SK-N-SH treated with all-trans-retinoic acid at 6 μM for 48 hours (cell line): ENCODE measurements around the gene RASA4B.
"Not testable (repeated sequence)": the region's sequence is repeated elsewhere in the genome, so short reads cannot be mapped to it uniquely, and the experiment has no call there.

Source experiments
- ARNTL ChIP-seq: fragments of 450-650 bp; formaldehyde crosslinking; IDR thresholded peaks from 2 replicates; pipeline ENCODE4 v1.5.0; 2020; ENCODE audit warnings: low read depth, mild to moderate bottlenecking, moderate library complexity, borderline replicate concordance
- BACH2 ChIP-seq: fragments of 250-450 bp; sonication (Bioruptor Pico); IDR thresholded peaks from 2 replicates; pipeline ENCODE4 v1.9.0; 2021; ENCODE audit warnings: mild to moderate bottlenecking, borderline replicate concordance
- CSDC2 ChIP-seq: fragments of 250-450 bp; sonication (Bioruptor Pico); IDR thresholded peaks from 2 replicates; pipeline ENCODE4 v1.5.0; 2020; ENCODE audit warnings: mild to moderate bottlenecking, moderate library complexity
- GLIS3 ChIP-seq: fragments of 250-450 bp; sonication (Bioruptor Pico); IDR thresholded peaks from 2 replicates; pipeline ENCODE4 v1.5.0; 2020; ENCODE audit warnings: mild to moderate bottlenecking, moderate library complexity
- OSR1 ChIP-seq: fragments of 250-450 bp; sonication (Bioruptor Pico); IDR thresholded peaks from 2 replicates; pipeline ENCODE4 v1.8.0; 2022; ENCODE audit warnings: moderate library complexity, mild to moderate bottlenecking, inconsistent platforms
- PPARA ChIP-seq: fragments of 250-450 bp; sonication (Bioruptor Pico); IDR thresholded peaks from 2 replicates; pipeline ENCODE4 v1.5.0; 2020; ENCODE audit warnings: mild to moderate bottlenecking, borderline replicate concordance
- RARB ChIP-seq: fragments of 250-450 bp; sonication (Bioruptor Pico); IDR thresholded peaks from 2 replicates; pipeline ENCODE4 v1.8.0; 2021; ENCODE audit warnings: mild to moderate bottlenecking, moderate library complexity
- TCF4 ChIP-seq: fragments of 250-450 bp; sonication (Bioruptor Pico); IDR thresholded peaks from 2 replicates; pipeline ENCODE4 v1.8.0; 2021; ENCODE audit warnings: mild to moderate bottlenecking, moderate library complexity, borderline replicate concordance
- ZNF8 ChIP-seq: fragments of 450-650 bp; formaldehyde crosslinking; IDR thresholded peaks from 2 replicates; pipeline ENCODE4 v1.5.0; 2020; ENCODE audit warnings: mild to moderate bottlenecking, moderate library complexity
- TF ChIP-seq, protein P1 (sequence below): fragments of 250-450 bp; sonication (Bioruptor Pico); IDR thresholded peaks from 2 replicates; pipeline ENCODE4 v1.5.1; 2021; ENCODE audit warnings: mild to moderate bottlenecking, moderate library complexity
- TF ChIP-seq, protein P2 (sequence below): fragments of 250-450 bp; sonication (Bioruptor Pico); IDR thresholded peaks from 2 replicates; pipeline ENCODE4 v1.8.0; 2021; ENCODE audit warnings: low read depth, mild to moderate bottlenecking, moderate library complexity, borderline replicate concordance
- TF ChIP-seq, protein P3 (sequence below): fragments of 250-450 bp; sonication (Bioruptor Pico); IDR thresholded peaks from 2 replicates; pipeline ENCODE4 v1.8.0; 2020; ENCODE audit warnings: mild to moderate bottlenecking, moderate library complexity, borderline replicate concordance

DNA sequence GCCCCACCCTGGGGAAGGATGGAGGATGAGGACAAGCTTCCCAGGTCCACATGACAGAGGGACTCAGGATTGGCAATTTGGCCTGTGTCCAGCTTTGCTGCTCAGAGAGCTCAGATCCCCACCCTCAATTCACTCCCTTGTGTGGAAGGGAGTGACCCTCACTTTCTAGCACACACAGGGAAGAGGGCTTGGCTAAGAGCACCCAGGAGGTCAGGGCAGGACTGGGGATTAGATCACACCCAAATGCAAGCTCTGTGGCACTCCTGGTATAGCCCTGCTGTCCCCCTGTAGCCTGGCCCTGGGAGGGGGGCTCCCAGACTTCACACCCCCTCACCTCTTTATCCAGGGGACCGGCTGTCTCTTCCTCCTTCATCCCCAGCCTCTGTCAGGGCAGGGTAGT is 26.8 kb upstream of the RASA4B start:
- TF ChIP-seq, protein P1, sequence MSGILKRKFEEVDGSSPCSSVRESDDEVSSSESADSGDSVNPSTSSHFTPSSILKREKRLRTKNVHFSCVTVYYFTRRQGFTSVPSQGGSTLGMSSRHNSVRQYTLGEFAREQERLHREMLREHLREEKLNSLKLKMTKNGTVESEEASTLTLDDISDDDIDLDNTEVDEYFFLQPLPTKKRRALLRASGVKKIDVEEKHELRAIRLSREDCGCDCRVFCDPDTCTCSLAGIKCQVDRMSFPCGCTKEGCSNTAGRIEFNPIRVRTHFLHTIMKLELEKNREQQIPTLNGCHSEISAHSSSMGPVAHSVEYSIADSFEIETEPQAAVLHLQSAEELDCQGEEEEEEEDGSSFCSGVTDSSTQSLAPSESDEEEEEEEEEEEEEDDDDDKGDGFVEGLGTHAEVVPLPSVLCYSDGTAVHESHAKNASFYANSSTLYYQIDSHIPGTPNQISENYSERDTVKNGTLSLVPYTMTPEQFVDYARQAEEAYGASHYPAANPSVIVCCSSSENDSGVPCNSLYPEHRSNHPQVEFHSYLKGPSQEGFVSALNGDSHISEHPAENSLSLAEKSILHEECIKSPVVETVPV (CRISPR knock-in tag) = not testable (repeated sequence)
- TF ChIP-seq ARNTL (CRISPR knock-in tag); TCF4 (CRISPR knock-in tag); OSR1 (CRISPR knock-in tag); ZNF8 (CRISPR knock-in tag); RARB; CSDC2 (CRISPR knock-in tag); GLIS3; BACH2 (CRISPR knock-in tag); PPARA (CRISPR knock-in tag): not testable (repeated sequence)
- TF ChIP-seq, protein P2, sequence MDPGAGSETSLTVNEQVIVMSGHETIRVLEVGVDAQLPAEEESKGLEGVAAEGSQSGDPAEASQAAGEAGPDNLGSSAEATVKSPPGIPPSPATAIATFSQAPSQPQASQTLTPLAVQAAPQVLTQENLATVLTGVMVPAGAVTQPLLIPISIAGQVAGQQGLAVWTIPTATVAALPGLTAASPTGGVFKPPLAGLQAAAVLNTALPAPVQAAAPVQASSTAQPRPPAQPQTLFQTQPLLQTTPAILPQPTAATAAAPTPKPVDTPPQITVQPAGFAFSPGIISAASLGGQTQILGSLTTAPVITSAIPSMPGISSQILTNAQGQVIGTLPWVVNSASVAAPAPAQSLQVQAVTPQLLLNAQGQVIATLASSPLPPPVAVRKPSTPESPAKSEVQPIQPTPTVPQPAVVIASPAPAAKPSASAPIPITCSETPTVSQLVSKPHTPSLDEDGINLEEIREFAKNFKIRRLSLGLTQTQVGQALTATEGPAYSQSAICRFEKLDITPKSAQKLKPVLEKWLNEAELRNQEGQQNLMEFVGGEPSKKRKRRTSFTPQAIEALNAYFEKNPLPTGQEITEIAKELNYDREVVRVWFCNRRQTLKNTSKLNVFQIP = not testable (repeated sequence)
- TF ChIP-seq, protein P3, sequence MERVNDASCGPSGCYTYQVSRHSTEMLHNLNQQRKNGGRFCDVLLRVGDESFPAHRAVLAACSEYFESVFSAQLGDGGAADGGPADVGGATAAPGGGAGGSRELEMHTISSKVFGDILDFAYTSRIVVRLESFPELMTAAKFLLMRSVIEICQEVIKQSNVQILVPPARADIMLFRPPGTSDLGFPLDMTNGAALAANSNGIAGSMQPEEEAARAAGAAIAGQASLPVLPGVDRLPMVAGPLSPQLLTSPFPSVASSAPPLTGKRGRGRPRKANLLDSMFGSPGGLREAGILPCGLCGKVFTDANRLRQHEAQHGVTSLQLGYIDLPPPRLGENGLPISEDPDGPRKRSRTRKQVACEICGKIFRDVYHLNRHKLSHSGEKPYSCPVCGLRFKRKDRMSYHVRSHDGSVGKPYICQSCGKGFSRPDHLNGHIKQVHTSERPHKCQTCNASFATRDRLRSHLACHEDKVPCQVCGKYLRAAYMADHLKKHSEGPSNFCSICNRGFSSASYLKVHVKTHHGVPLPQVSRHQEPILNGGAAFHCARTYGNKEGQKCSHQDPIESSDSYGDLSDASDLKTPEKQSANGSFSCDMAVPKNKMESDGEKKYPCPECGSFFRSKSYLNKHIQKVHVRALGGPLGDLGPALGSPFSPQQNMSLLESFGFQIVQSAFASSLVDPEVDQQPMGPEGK (CRISPR knock-in tag) = not testable (repeated sequence)
